ENCODE data around the gene FBN3. TPM values are rescaled to one million over a fixed set of nuclear protein-coding genes. Genes with fewer than 3 reads are reported as not detected.

FBN3 gene
- total RNA-seq, 1 donor from 2014 or later, result 15.5 TPM

DNA sequence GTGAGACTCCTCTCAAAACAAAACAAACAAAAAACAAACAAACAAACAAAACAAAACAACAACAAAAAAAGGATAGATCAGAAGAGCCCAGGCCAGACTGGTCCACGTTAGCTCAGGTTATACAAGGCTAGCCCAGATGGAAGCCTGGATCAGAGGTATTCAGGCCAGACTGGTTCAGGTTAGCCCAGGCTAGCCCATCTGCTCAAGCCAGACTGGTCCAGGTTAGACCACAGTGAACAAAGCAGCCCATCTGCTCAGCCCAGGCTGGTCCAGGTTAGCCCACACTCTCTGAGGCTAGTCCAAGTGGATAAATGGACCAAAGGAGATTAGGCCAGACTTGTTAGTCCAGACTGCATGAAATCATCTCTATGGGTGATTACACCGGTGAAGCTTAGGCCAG is 55.7 kb downstream of the FBN3 start:
- Mint-ChIP-seq H3K27ac (ENCODE audit: unreplicated experiment) (no peak overlapping the region), H3K9me3 (ENCODE audit: unreplicated experiment) (peaks cover 7% of the 10 kb centered on the region), H3K27me3 (ENCODE audit: unreplicated experiment) (peaks cover 4% of the 10 kb centered on the region), H3K4me1 (ENCODE audit: unreplicated experiment) (no peaks in the 10 kb centered on the region), H3K4me3 (ENCODE audit: unreplicated experiment) (no peak overlapping the region), H3K36me3 (ENCODE audit: low read depth, unreplicated experiment) (peaks cover 45% of the 10 kb centered on the region)
- TF ChIP-seq, protein P1, sequence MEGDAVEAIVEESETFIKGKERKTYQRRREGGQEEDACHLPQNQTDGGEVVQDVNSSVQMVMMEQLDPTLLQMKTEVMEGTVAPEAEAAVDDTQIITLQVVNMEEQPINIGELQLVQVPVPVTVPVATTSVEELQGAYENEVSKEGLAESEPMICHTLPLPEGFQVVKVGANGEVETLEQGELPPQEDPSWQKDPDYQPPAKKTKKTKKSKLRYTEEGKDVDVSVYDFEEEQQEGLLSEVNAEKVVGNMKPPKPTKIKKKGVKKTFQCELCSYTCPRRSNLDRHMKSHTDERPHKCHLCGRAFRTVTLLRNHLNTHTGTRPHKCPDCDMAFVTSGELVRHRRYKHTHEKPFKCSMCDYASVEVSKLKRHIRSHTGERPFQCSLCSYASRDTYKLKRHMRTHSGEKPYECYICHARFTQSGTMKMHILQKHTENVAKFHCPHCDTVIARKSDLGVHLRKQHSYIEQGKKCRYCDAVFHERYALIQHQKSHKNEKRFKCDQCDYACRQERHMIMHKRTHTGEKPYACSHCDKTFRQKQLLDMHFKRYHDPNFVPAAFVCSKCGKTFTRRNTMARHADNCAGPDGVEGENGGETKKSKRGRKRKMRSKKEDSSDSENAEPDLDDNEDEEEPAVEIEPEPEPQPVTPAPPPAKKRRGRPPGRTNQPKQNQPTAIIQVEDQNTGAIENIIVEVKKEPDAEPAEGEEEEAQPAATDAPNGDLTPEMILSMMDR (IDR thresholded peaks at IDR 0.05; ENCODE audit: unreplicated experiment), result no peak
- no peak for DNase-seq (ENCODE audit: low spot score)

DNA sequence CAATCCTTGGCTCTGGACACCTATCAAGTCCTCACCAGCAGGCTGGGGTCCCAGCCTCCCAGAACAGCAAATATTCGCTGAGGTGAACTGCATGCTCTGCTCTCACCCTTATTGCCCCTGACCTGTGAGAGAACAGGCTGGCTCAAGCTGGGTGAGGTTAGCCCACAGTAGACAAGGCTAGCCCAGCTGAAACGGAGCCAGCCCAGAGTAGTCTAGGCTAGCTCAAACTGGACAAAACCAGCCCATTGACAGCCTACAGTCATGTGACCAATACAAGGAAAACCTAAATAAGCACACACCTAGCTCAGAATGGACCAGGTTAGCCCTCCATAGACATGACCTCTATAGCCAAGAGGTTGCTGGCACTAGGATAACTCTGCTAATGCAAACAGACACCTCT is 58.4 kb downstream of the FBN3 start:
- H3K4me1 Mint-ChIP-seq (ENCODE audit: unreplicated experiment), result no peaks in the 10 kb centered on the region

DNA sequence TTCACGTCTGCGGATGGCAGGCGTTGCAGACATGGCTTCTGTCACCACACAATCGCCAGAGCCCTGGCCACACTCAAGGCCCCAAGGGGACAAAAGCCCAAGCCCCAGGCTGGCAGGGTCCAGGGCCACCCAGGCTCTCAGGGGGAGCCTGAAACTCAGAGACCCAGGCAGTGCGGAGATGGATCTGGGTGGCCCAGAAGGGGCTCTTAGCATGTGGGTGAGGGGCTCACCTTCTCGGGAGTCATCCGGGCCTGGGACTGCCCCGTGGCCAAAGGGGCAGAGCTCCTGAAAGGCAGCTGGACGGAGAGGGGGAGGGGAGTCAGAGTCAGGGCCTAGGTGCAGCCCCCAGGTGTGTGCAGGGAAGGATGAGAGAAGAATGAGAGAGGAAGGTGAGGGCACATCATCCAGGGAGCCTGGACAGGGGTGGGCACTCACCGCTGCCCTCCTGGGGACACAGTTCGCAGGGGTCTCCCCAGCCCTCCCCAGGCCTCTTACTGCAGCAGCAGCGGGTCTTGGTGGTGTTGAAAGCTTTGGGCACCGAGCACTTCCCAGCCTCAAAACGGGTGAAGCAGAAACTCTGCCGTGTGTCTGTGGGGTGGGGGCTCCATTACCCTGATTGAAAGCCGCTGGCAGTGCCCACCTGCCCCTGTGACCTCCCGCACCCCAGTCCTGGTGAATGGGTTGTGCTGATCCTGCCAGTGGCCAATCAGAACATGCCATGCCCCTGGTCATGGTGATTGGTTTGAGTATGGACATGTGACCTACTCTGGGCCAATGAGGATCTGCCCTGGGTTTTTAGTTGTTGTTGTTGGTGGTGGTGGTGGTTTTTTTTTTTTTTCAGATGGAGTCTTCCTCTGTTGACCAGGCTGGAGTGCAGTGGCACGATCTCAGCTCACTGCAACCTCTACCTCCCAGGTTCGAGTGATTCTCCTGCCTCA is 59.5 kb downstream of the FBN3 start:
- Mint-ChIP-seq H3K4me1 (ENCODE audit: unreplicated experiment) (no peaks in the 10 kb centered on the region), H3K4me3 (ENCODE audit: unreplicated experiment) (no peak overlapping the region), H3K9me3 (ENCODE audit: unreplicated experiment) (no peaks in the 10 kb centered on the region), H3K27ac (ENCODE audit: unreplicated experiment) (no peak overlapping the region), H3K27me3 (ENCODE audit: unreplicated experiment) (peaks cover 4% of the 10 kb centered on the region), H3K36me3 (ENCODE audit: low read depth, unreplicated experiment) (peaks cover 13% of the 10 kb centered on the region)
- no peak for DNase-seq (ENCODE audit: low spot score)
- TF ChIP-seq, protein P1 (IDR thresholded peaks at IDR 0.05; ENCODE audit: unreplicated experiment), result no peak

More for the DNA sequence above, 58.4 kb downstream of the FBN3 start:
- peaks cover 4% of the 10 kb centered on the region for H3K27me3 Mint-ChIP-seq (ENCODE audit: unreplicated experiment)
- TF ChIP-seq, protein P1 (IDR thresholded peaks at IDR 0.05; ENCODE audit: unreplicated experiment), result no peak
- peaks cover 1% of the 10 kb centered on the region for H3K9me3 Mint-ChIP-seq (ENCODE audit: unreplicated experiment)
- H3K4me3 Mint-ChIP-seq (ENCODE audit: unreplicated experiment), result no peak overlapping the region
- no peak for DNase-seq (ENCODE audit: low spot score)
- H3K27ac Mint-ChIP-seq (ENCODE audit: unreplicated experiment), result no peak overlapping the region
- peaks cover 22% of the 10 kb centered on the region for H3K36me3 Mint-ChIP-seq (ENCODE audit: low read depth, unreplicated experiment)

DNA sequence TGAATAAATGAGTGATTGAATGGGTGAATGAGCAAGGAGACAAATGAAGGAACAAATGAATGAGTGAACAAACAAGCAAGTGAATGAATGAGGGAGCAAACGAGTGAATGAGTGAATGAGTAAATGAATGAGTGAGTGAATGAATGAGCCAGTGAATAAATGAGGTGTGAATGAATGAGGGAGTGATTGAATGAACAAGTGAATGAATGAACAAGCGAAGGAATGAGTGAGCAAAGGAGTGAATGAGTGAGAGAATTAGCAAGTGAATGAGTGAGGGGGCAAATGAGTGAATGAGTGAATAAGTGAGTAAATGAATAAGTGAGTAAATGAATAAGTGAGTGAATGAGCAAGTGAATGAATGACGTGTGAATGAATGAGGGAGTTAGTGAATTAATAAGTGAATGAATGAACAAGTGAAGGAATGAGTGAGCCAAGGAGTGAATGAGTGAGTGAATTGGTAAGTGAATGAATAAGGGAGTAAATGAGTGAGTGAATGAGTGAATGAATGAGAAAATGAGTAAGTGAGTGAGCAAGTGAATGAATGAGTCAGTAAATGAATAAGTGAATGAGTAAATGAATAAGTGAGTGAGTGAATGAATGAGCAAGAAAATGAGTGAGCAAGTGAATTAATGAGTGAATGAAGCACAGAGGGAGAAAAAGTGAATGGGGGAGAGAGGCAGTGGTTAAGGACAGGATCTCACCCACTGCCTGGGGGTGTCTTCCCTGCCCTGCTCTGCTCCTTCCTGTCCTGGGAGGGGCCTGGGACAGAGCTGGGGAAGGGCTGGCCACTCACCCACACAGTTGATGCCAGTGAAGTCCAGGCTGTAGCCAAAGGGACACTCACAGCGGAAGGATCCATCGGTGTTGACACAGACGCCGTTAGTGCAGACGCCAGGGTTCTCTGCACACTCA is 60.4 kb downstream of the FBN3 start:
- TF ChIP-seq, protein P1 (IDR thresholded peaks at IDR 0.05; ENCODE audit: unreplicated experiment), result no peak
- Mint-ChIP-seq H3K4me3 (ENCODE audit: unreplicated experiment) (no peak overlapping the region), H3K36me3 (ENCODE audit: low read depth, unreplicated experiment) (peaks cover 7% of the 10 kb centered on the region), H3K27me3 (ENCODE audit: unreplicated experiment) (peaks cover 4% of the 10 kb centered on the region), H3K27ac (ENCODE audit: unreplicated experiment) (no peak overlapping the region), H3K9me3 (ENCODE audit: unreplicated experiment) (no peaks in the 10 kb centered on the region), H3K4me1 (ENCODE audit: unreplicated experiment) (no peaks in the 10 kb centered on the region)
- no peak for DNase-seq (ENCODE audit: low spot score)

Data from endothelial cell (in vitro differentiated cells).